NCI-H510A treated with DMSO at 0.1 percent for 48 hours (cell line): ENCODE data around the gene WFDC10B.
"Not testable (repeated sequence)": the region's sequence is repeated elsewhere in the genome, so short reads cannot be mapped to it uniquely, and the experiment has no call there.

Experiments used
- DNase-seq: peaks from one replicate; lab custom pipeline; 2025; lab: John Stamatoyannopoulos, UW

WFDC10B gene

GRCh38 chr20:45704969-45705637 lies at the start of gene WFDC10B:
WFDC10B (minus strand) TSS chr20:45705019; CDS start chr20:45685992, 19,027 bp downstream.
- DNase-seq, result no peak

DNA sequence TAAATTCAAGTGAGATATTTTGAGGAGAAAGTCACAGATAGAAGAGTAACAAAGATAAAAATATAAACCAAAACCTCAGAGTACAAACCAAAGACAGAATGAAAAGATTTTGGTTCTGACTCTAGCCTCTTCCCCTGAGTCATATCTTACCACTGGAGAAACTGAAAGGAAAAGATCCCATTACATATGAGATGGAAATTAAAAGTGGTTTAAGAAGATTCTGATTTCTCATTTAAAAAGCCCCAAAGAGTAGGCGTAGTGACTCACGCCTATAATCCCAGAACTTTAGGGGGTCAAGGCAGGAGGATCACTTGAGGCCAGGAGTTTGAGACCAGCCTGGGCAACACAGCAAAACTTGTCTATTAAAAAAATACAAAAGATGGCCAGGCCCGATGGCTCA lies 47.9 kb upstream of the WFDC10B start:
- no peak for DNase-seq

DNA sequence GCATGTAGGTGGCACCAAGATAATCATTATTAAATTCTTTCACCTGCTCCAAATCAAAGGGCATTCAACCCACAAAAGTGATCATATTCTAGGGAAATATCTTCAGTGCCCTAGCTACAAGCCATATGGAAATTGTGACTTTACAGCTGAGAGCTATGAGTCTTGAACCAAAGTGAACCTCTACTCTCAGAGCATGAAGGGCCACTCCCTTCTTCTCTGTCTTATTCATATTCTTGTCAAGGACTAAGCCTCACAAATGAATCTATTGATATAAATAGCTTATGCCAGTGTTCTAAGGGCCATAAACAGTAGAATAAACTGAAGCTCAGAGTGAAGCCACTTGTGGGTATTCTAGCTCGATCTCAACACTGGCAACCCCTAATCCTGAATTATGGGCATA lies 46.9 kb upstream of the WFDC10B start:
- no peak for DNase-seq

DNA sequence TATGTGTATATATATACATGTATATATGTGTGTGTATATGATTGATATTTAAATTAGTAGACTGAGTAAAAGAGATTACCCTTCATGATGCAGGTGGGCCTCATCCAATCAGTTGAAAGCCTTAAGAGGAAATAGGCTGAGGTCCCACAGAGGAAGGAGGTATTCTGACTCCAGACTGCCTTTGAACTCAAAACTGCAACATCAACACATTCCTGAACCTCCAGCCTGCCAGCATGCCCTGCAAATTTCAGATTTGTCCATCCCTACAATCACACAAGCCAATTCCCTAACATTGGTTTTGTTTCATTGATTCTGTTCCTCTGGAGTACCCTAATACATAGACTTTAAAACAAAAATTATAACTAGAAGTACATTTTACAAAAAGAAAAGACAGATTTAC lies 40.2 kb upstream of the WFDC10B start:
- DNase-seq, result no peak

- no peak for DNase-seq
Observed at GRCh38 chr20:45742596-45742995, 37.8 kb upstream of the WFDC10B start.

- no peak for DNase-seq
Observed at GRCh38 chr20:45735988-45736387, 31.2 kb upstream of the WFDC10B start.

GRCh38 chr20:45735552-45735951 lies 30.7 kb upstream of the WFDC10B start:
- no peak for DNase-seq

GRCh38 chr20:45732199-45732598 lies 27.4 kb upstream of the WFDC10B start:
- no peak for DNase-seq

- no peak for DNase-seq
Observed at GRCh38 chr20:45727044-45727443, 22.2 kb upstream of the WFDC10B start.

GRCh38 chr20:45725134-45725533 lies 20.3 kb upstream of the WFDC10B start:
- DNase-seq, result no peak

GRCh38 chr20:45722047-45722446 lies 17.2 kb upstream of the WFDC10B start, which contains the start of gene SPINT4:
SPINT4 (plus strand) TSS chr20:45722347; CDS start chr20:45722368, 21 bp downstream.
- no peak for DNase-seq

DNA sequence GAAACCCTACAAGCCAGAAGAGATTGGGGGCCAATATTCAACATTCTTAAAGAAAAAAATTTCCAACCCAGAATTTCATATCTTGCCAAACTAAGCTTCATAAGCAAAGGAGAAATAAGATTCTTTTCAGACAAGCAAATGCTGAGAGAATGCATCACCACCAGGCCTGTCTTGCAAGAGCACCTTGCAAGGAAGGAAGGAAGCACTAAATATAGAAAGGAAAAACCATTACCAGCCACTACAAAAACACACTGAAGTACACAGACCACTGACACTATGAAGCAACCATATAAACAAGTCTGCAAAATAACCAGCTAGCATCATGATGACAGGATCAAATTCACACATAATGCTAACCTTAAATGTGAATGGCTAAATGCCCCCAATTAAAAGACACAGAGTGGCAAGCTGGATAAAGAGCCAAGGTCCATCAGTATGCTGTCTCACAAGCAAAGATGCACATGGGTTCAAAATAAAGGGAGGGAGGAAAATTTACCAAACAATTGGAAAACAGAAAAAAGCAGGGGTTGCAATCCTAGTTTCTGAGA lies 11.4 kb upstream of the WFDC10B start:
- DNase-seq, result not testable (repeated sequence)

DNA sequence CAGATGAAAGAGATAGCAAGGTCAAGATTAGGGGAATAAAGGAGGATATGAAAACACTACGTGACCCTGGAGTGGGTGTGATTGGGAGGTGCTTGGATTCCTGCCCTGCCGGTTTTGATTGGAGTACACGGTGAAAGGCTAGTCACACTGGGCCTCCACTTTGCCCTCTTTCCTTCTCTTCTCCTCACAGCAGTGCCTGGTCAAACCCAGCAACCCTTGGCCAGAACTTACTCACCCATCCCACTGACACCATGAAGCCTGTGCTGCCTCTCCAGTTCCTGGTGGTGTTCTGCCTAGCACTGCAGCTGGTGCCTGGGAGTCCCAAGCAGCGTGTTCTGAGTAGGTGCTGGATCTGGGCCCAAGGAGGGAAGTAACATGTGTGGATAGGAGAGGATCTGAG lies 2.9 kb downstream of the WFDC10B start, which contains the start of gene WFDC13:
Gene WFDC13, plus strand, starts transcription at position 166 of the 400 bp plus-strand sequence. Its CDS starts 86 bp downstream, at position 252.
- DNase-seq, result no peak

DNA sequence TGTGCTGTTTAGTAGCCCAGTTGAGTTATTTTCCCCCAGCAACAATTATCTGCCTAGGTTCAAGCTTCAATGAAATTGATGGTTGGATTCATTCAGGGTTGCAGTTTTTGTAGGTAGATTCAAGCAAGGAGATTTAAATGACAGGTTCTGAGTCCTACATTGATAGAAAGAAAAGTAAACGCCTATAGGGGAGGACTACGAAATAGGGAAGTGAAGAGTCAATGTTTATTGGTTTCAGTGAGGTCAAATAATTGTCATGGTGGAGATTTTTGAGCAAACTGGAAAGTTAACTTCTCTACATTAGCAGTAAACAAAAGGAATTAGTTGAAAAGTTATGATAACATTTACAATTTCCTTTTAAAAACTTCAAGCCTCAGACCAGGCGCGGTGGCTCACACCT lies 3.7 kb downstream of the WFDC10B start:
- DNase-seq, result no peak

- DNase-seq, result no peak
Observed at GRCh38 chr20:45695496-45695895, 9.3 kb downstream of the WFDC10B start.

- not testable (repeated sequence) for DNase-seq
Observed at GRCh38 chr20:45693346-45693745, 11.5 kb downstream of the WFDC10B start.

DNA sequence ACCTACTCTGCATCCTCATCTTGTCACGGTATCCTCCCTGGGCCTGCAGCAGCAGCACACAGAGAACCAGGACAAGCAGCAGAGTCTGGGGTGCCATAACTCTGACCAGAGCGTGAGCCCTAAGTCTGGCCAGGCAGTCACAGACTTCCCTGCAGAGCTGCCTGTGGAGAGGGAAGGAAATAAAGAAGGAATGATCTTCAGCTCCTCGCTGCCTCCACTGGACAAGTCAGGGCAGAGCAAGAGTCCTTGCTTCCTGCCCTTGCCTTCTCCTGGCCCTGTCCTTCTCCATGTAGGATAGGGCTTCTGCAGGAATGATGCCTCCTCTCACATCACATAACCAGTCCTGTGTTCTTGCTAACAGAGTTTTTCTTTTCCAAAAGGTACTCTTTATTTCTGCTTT lies 18.9 kb downstream of the WFDC10B start:
- no peak for DNase-seq

DNA sequence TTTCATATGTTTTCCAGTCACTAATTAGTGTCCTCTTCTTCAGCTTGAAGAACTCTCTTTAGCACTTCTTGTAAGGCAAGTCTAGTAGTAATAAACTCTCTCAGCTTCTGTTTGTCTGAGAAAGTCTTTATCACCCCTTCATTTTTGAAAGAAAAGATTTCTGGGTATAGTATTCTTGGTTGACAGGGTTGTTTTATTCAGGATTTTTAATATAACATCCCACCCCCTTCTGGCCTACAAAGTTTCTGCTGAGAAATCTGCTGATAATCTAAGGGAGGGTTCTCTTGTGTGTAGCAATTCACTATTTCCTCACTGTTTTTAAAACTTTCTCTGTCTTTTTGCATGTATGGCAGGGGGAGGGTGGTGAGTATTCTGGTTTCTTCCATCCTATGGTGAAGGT lies 25.2 kb downstream of the WFDC10B start:
- no peak for DNase-seq

GRCh38 chr20:45672765-45673164 lies 32.1 kb downstream of the WFDC10B start:
- no peak for DNase-seq

DNA sequence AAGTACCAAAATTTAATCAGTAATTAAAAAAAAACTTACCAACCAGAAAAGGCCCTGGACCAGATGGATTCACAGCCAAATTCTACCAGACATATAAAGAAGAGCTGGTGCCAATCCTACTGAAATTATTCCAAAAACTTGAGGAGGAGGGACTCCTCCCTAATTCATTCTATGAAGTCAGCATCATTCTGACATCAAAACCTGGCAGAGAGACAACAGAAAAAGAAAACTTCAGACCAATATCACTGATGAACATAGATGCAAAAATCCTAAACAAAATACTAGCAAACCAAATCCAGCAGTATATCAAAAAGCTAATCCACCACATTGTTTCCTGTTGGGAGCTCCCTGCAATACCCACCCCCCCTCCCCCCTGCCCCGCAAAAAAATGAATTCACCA lies 34.7 kb downstream of the WFDC10B start, which contains the start of gene WFDC11:
Gene WFDC11, minus strand, starts transcription at position 101 of the 400 bp plus-strand sequence. CDS start 19,639 bp downstream, outside the sequence.
- DNase-seq, result no peak

- not testable (repeated sequence) for DNase-seq
Observed at GRCh38 chr20:45657038-45657437, 47.8 kb downstream of the WFDC10B start.

GRCh38 chr20:45651726-45652125 lies 53.1 kb downstream of the WFDC10B start:
- peak; percentile 27 for DNase-seq

DNA sequence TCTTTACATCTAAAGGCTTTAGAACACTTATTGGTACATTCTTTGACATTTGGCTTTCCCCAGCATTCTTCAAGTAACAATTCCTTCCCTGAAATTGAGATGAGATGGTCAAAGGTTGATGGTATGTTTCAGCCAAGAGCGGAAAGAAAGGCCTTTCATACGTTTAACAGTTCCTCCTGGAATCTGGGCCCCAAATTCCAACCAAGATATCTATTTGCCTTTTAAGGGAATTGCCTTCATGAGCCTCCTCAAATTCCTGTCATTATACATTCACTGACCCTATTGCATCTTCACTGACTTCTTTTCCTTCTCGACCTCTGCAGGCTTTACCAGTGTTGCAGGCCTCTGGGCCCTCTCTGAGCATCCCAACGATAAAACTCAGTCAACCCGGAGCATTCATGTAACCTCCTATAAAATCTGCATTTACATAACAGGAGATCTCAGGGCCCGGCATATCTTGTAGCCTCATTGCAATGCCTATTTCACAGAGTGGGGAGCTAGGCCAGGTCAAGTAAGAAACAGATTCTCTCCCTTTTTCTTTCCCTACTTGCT lies 55.4 kb downstream of the WFDC10B start:
- DNase-seq, result no peak
